SK-N-MC (cell line): ENCODE measurements around the gene TACC2.

Experiments
- EZH2 ChIP-seq: fragments of 200-600 bp; sonication (generic); IDR thresholded peaks from one replicate; pipeline ENCODE4 v1.6.1; 2017; ENCODE audit warnings: antibody characterized with exemption
- POLR2AphosphoS5 ChIP-seq: IDR thresholded peaks from 2 replicates; pipeline ENCODE4 v1.6.1; 2012; ENCODE audit warnings: mild to moderate bottlenecking, low read depth, low read length, borderline replicate concordance

DNA sequence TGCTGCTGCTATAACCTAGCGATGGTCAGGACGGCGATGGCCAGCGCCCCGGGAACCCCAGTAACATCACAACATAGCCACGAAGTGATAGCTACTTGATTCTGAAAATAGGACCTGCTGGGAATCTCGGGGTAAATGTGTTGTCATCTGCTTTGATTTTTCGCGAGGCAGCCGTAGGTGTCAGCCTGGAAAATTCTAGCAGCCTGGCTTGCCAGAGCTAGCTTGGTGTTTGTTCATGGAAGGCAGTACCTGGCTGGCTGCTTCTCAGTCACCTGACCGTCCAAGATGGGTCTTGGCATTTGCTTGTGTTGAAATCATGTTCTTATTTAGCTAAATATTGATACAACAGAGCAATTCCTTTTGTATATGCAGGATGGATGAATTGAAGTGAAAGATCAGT lies 199.7 kb downstream of the TACC2 start:
- TF ChIP-seq POLR2AphosphoS5 (no peak), EZH2 (no peak)
